ENCODE measurements around the gene DENND10. TPM values are rescaled to one million over a fixed set of nuclear protein-coding genes. Genes with fewer than 3 reads are reported as not detected.

DENND10 gene
- total and polyA plus RNA-seq, 11 donors: 7.9 to 31.0 (median 23.3) TPM

DNA sequence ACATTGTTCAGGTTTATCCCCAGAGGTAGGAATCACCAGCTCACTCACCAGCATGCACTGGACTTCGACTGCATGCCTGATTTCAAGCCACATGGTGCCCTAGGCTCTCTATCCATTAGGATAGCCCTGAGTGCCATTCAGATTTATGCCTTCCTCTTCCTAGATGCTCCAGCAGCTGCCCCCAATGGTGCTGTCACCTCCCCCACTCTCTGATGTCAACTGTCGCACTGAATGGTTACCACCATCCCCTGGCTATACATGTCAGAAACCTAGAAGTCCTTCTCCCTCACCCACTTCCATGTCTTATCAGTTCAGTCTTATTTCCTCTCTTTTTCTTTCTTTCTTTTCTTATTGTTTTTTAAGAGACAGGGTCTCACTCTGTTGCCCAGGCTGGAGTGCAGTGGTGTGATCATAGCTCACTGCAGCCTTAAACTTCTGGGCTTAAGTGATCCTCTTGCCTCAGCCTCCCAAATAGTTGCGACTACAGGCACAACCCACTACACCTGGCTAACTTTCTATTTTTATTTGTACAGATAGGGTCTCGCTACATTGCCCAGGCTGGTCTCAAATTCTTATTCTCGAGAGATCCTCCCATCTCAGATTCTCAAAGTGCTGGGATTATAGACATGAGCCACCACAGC, 58.7 kb downstream of the DENND10 start:
- no peak for ATAC-seq
- Histone ChIP-seq H3K9me3 (no peaks in the 10 kb centered on the region), H3K27me3 (no peaks in the 10 kb centered on the region), H3K4me3 (no peak overlapping the region), H3K4me1 (peaks cover 0 to 28% (median 15%) of the 10 kb centered on the region in 12 donors), H3K27ac (no peak overlapping the region), H3K36me3 (peaks cover 0 to 63% (median 41%) of the 10 kb centered on the region in 9 donors)
- DNase-seq: no peak
- intact Hi-C loops (cut with DNase I): loop anchor here in 1 of 10 donors (10.0 kb wide), 1 partner anchor 732 kb away; the partner anchor contains the start of gene SEC23IP
- 94 to 96% (median 95%) methylated on average over 5 of the region's 5 CpGs for WGBS, 4 donors
- TF ChIP-seq POLR2A (IDR thresholded peaks at IDR 0.05): no peak
- no peak for TF ChIP-seq CTCF (IDR thresholded peaks at IDR 0.05)

- H3K27ac ChIP-seq: peak within 1 kb of the TSS; percentile 78 to 98 (median 94)
- peaks cover 0 to 63% (median 47%) of the 10 kb centered on the region in 9 donors for H3K36me3 ChIP-seq
- intact Hi-C loops (cut with DNase I): loop anchor here in 2 of 10 donors (1.0 to 10.0 kb wide), 2 partner anchors 85 to 729 kb away; partner anchors contain the start of genes EIF3A (in 1 of the 2) and SEC23IP (in 1 of the 2)
- H3K9me3 ChIP-seq: no peaks in the 10 kb centered on the region
- peak within 1 kb of the TSS; percentile 61 to 92 (median 77) for H3K4me3 ChIP-seq
- DNase-seq: peak; percentile 87 to 91 (median 88)
- ATAC-seq: peak; percentile 83 to 97 (median 94)
- peaks cover 0 to 28% (median 15%) of the 10 kb centered on the region in 12 donors for H3K4me1 ChIP-seq
- TF ChIP-seq CTCF (IDR thresholded peaks at IDR 0.05) (peak in 5 of 12 donors; percentile 11 to 37 (median 17)), POLR2A (IDR thresholded peaks at IDR 0.05) (peak in 1 of 2 donors; percentile 67)
- 0 to 1% (median 1%) methylated on average over 30 to 90 of the region's 90 CpGs for WGBS, 4 donors
- no peaks in the 10 kb centered on the region for H3K27me3 ChIP-seq
Observed at GRCh38 chr10:119165171-119166117, 61.5 kb downstream of the DENND10 start, which contains the start of gene SFXN4. TSS of gene SFXN4 (minus strand) at chr10:119165714. CDS start at chr10:119165647, 67 bp downstream.

- intact Hi-C loops (cut with DNase I): loop anchor here in 1 of 10 donors (10.0 kb wide), 1 partner anchor 729 kb away; the partner anchor contains the start of gene SEC23IP
- no peak for TF ChIP-seq CTCF (IDR thresholded peaks at IDR 0.05)
- no peak for TF ChIP-seq POLR2A (IDR thresholded peaks at IDR 0.05)
- WGBS, 4 donors: 68 to 72% (median 71%) methylated on average over 7 of the region's 7 CpGs
- H3K4me3 ChIP-seq: peak overlapping the region; percentile 61 to 92 (median 77)
- no peak for DNase-seq
- H3K4me1 ChIP-seq: peaks cover 0 to 28% (median 15%) of the 10 kb centered on the region in 12 donors
- no peaks in the 10 kb centered on the region for H3K27me3 ChIP-seq
- peak in 1 of 4 donors; percentile 4 for ATAC-seq
- peak overlapping the region; percentile 78 to 98 (median 94) for H3K27ac ChIP-seq
- peaks cover 0 to 63% (median 47%) of the 10 kb centered on the region in 9 donors for H3K36me3 ChIP-seq
- no peaks in the 10 kb centered on the region for H3K9me3 ChIP-seq
Observed at GRCh38 chr10:119166118-119166500, 62.2 kb downstream of the DENND10 start.

All from heart left ventricle (tissue), 16 donors.